Activated naive CD8-positive, alpha-beta T cell treated with anti-CD3 and anti-CD28 coated beads for 36 hours (primary cell): ENCODE results near the gene PKD1. TPM values are rescaled to one million over a fixed set of nuclear protein-coding genes. Genes with fewer than 3 reads are reported as not detected.

Experiments
- DNase-seq: peaks from one replicate; pipeline ENCODE4 v3.0.0; 2021
- H3K27ac Mint-ChIP-seq: one replicate; pipeline ENCODE4 v1.8.0; 2022; ENCODE audit warnings: mild to moderate bottlenecking, moderate library complexity, mixed read lengths
- H3K27me3 Mint-ChIP-seq: one replicate; pipeline ENCODE4 v1.8.0; 2022; ENCODE audit warnings: mild to moderate bottlenecking, mixed read lengths
- H3K36me3 Mint-ChIP-seq: one replicate; pipeline ENCODE4 v1.8.0; 2021; ENCODE audit warnings: mild to moderate bottlenecking, mixed read lengths
- H3K4me1 Mint-ChIP-seq: one replicate; pipeline ENCODE4 v1.8.0; 2021; ENCODE audit warnings: mixed read lengths
- H3K4me3 Mint-ChIP-seq: one replicate; pipeline ENCODE4 v1.8.0; 2022; ENCODE audit warnings: mild to moderate bottlenecking, moderate library complexity, mixed read lengths
- H3K9me3 Mint-ChIP-seq: one replicate; pipeline ENCODE4 v1.8.0; 2022; ENCODE audit warnings: mixed read lengths
- total RNA-seq, 2 experiments: library from RNA; stranded (reverse); gene quantifications; one replicate each; pipeline ENCODE4 v1.2.3, GENCODE V29; 2021

Gene PKD1
- total RNA-seq, 2 experiments from 2014 or later, result 52.6 to 54.5 TPM

GRCh38 chr16:2078691-2079090 is 57.0 kb downstream of the PKD1 start:
- H3K36me3 Mint-ChIP-seq, result no peaks in the 10 kb centered on the region
- peaks cover 2% of the 10 kb centered on the region for H3K4me1 Mint-ChIP-seq
- DNase-seq, result no peak
- no peaks in the 10 kb centered on the region for H3K27me3 Mint-ChIP-seq
- no peak overlapping the region for H3K4me3 Mint-ChIP-seq
- no peak overlapping the region for H3K27ac Mint-ChIP-seq
- no peaks in the 10 kb centered on the region for H3K9me3 Mint-ChIP-seq

- Mint-ChIP-seq H3K4me3 (no peak overlapping the region), H3K27ac (no peak overlapping the region), H3K4me1 (peaks cover 2% of the 10 kb centered on the region)
Measured at GRCh38 chr16:2078096-2078495, 57.6 kb downstream of the PKD1 start.

GRCh38 chr16:2077696-2078095 is 58.0 kb downstream of the PKD1 start:
- Mint-ChIP-seq H3K36me3 (no peaks in the 10 kb centered on the region), H3K9me3 (no peaks in the 10 kb centered on the region), H3K27me3 (no peaks in the 10 kb centered on the region)

More at GRCh38 chr16:2078096-2078495, 57.6 kb downstream of the PKD1 start:
- no peaks in the 10 kb centered on the region for H3K27me3 Mint-ChIP-seq
- no peaks in the 10 kb centered on the region for H3K36me3 Mint-ChIP-seq
- DNase-seq, result no peak
- H3K9me3 Mint-ChIP-seq, result no peaks in the 10 kb centered on the region

GRCh38 chr16:2077016-2077415 is 58.7 kb downstream of the PKD1 start:
- Mint-ChIP-seq H3K4me1 (no peaks in the 10 kb centered on the region), H3K27me3 (no peaks in the 10 kb centered on the region), H3K4me3 (no peak overlapping the region), H3K27ac (no peak overlapping the region), H3K9me3 (no peaks in the 10 kb centered on the region), H3K36me3 (no peaks in the 10 kb centered on the region)
- DNase-seq, result no peak

More at GRCh38 chr16:2077696-2078095, 58.0 kb downstream of the PKD1 start:
- Mint-ChIP-seq H3K27ac (no peak overlapping the region), H3K4me1 (no peaks in the 10 kb centered on the region), H3K4me3 (no peak overlapping the region)
- no peak for DNase-seq

- Mint-ChIP-seq H3K9me3 (no peaks in the 10 kb centered on the region), H3K4me1 (no peaks in the 10 kb centered on the region), H3K4me3 (no peak overlapping the region), H3K27me3 (no peaks in the 10 kb centered on the region), H3K36me3 (no peaks in the 10 kb centered on the region), H3K27ac (no peak overlapping the region)
- no peak for DNase-seq
Measured at GRCh38 chr16:2076072-2076865, 59.4 kb downstream of the PKD1 start.

- no peak for DNase-seq
- H3K4me3 Mint-ChIP-seq, result no peak overlapping the region
- no peak overlapping the region for H3K27ac Mint-ChIP-seq
- no peaks in the 10 kb centered on the region for H3K9me3 Mint-ChIP-seq
- H3K27me3 Mint-ChIP-seq, result no peaks in the 10 kb centered on the region
- no peaks in the 10 kb centered on the region for H3K4me1 Mint-ChIP-seq
- H3K36me3 Mint-ChIP-seq, result no peaks in the 10 kb centered on the region
Measured at GRCh38 chr16:2075631-2076030, 60.1 kb downstream of the PKD1 start.

GRCh38 chr16:2074071-2074470 is 61.6 kb downstream of the PKD1 start:
- Mint-ChIP-seq H3K4me1 (no peaks in the 10 kb centered on the region), H3K27ac (no peak overlapping the region)

GRCh38 chr16:2072926-2073325 is 62.8 kb downstream of the PKD1 start:
- Mint-ChIP-seq H3K36me3 (peaks cover 1% of the 10 kb centered on the region), H3K27ac (no peak overlapping the region)

More at GRCh38 chr16:2074071-2074470, 61.6 kb downstream of the PKD1 start:
- Mint-ChIP-seq H3K36me3 (peaks cover 1% of the 10 kb centered on the region), H3K9me3 (no peaks in the 10 kb centered on the region), H3K4me3 (no peak overlapping the region), H3K27me3 (no peaks in the 10 kb centered on the region)
- no peak for DNase-seq

GRCh38 chr16:2071454-2072202 is 64.1 kb downstream of the PKD1 start:
- no peak for DNase-seq
- no peaks in the 10 kb centered on the region for H3K4me1 Mint-ChIP-seq
- H3K9me3 Mint-ChIP-seq, result no peaks in the 10 kb centered on the region
- peaks cover 4% of the 10 kb centered on the region for H3K36me3 Mint-ChIP-seq
- peak overlapping the region; percentile 29 for H3K27ac Mint-ChIP-seq
- no peaks in the 10 kb centered on the region for H3K27me3 Mint-ChIP-seq
- no peak overlapping the region for H3K4me3 Mint-ChIP-seq

More at GRCh38 chr16:2072926-2073325, 62.8 kb downstream of the PKD1 start:
- no peaks in the 10 kb centered on the region for H3K9me3 Mint-ChIP-seq
- DNase-seq, result no peak
- no peaks in the 10 kb centered on the region for H3K27me3 Mint-ChIP-seq
- H3K4me1 Mint-ChIP-seq, result no peaks in the 10 kb centered on the region
- no peak overlapping the region for H3K4me3 Mint-ChIP-seq

- Mint-ChIP-seq H3K4me3 (no peak overlapping the region), H3K27me3 (no peaks in the 10 kb centered on the region), H3K27ac (no peak overlapping the region)
Measured at GRCh38 chr16:2070576-2071453, 64.9 kb downstream of the PKD1 start.

GRCh38 chr16:2066139-2066538 is 69.6 kb downstream of the PKD1 start:
- DNase-seq, result no peak
- Mint-ChIP-seq H3K4me1 (no peaks in the 10 kb centered on the region), H3K4me3 (no peak overlapping the region), H3K36me3 (peaks cover 11% of the 10 kb centered on the region), H3K27me3 (no peaks in the 10 kb centered on the region), H3K27ac (no peak overlapping the region), H3K9me3 (no peaks in the 10 kb centered on the region)

More at GRCh38 chr16:2070576-2071453, 64.9 kb downstream of the PKD1 start:
- Mint-ChIP-seq H3K4me1 (no peaks in the 10 kb centered on the region), H3K36me3 (peaks cover 10% of the 10 kb centered on the region), H3K9me3 (no peaks in the 10 kb centered on the region)
- DNase-seq, result no peak

GRCh38 chr16:2064368-2064945 is 71.2 kb downstream of the PKD1 start:
- H3K4me3 Mint-ChIP-seq, result no peak overlapping the region
- no peaks in the 10 kb centered on the region for H3K4me1 Mint-ChIP-seq
- H3K36me3 Mint-ChIP-seq, result peaks cover 10% of the 10 kb centered on the region
- no peak overlapping the region for H3K27ac Mint-ChIP-seq
- DNase-seq, result no peak
- H3K9me3 Mint-ChIP-seq, result no peaks in the 10 kb centered on the region
- no peaks in the 10 kb centered on the region for H3K27me3 Mint-ChIP-seq

- Mint-ChIP-seq H3K27me3 (no peaks in the 10 kb centered on the region), H3K4me1 (no peaks in the 10 kb centered on the region), H3K27ac (no peak overlapping the region), H3K9me3 (no peaks in the 10 kb centered on the region), H3K4me3 (no peak overlapping the region), H3K36me3 (peaks cover 10% of the 10 kb centered on the region)
- no peak for DNase-seq
Measured at GRCh38 chr16:2063861-2064260, 71.8 kb downstream of the PKD1 start.

- peaks cover 10% of the 10 kb centered on the region for H3K36me3 Mint-ChIP-seq
- H3K4me3 Mint-ChIP-seq, result no peak overlapping the region
- H3K27ac Mint-ChIP-seq, result no peak overlapping the region
- no peak for DNase-seq
- no peaks in the 10 kb centered on the region for H3K4me1 Mint-ChIP-seq
- no peaks in the 10 kb centered on the region for H3K9me3 Mint-ChIP-seq
- no peaks in the 10 kb centered on the region for H3K27me3 Mint-ChIP-seq
Measured at GRCh38 chr16:2062801-2063200, 72.9 kb downstream of the PKD1 start.
